GM12878 (cell line): ENCODE data around the gene AURKAIP1. TPM values are rescaled to one million over a fixed set of nuclear protein-coding genes. Genes with fewer than 3 reads are reported as not detected.
A peak's percentile ranks its signal among the peaks of the same experiment; 100 is the strongest.

ENCODE experiments used
- ATAC-seq: fragments of 200-7000 bp; cut with Tn5 transposase; 3 replicates; pipeline ENCODE4 v1.9.1; 2020; ENCODE audit warnings: mild to moderate bottlenecking, moderate library complexity
- BruUV-seq: library from RNA; stranded (reverse); fragments of 400-500 nt; replicated peaks from 2 replicates; lab custom pipeline; 2021; lab: Mats Ljungman, UMichigan
- CTCF ChIA-PET: fragments of 300-600 bp; sonication (Branson Sonifier 250); formaldehyde crosslinking; extraction: SDS; loops from one replicate; lab custom pipeline; 2021; ENCODE audit warnings: inconsistent platforms; lab: Yijun Ruan, JAX
- POLR2A ChIA-PET: fragments of 350-600 bp; formaldehyde crosslinking; extraction: SDS; loops from one replicate; lab custom pipeline; 2021; ENCODE audit warnings: inconsistent platforms; lab: Charles Lee
- RAD21 ChIA-PET: fragments of 300-600 bp; sonication (Branson Sonifier 250); formaldehyde crosslinking; loops from one replicate; lab custom pipeline; 2023; ENCODE audit warnings: antibody characterized with exemption; ENCODE audit not compliant: unreplicated experiment; lab: Charles Lee
- SMC1A ChIA-PET: fragments of 300-600 bp; sonication (Branson Sonifier 250); formaldehyde crosslinking; loops from one replicate; lab custom pipeline; 2023; ENCODE audit not compliant: unreplicated experiment, uncharacterized antibody; lab: Charles Lee
- DNase-seq: peaks from one replicate; pipeline ENCODE4 v3.0.0-alpha.2; 2011; ENCODE audit warnings: low read depth, low spot score
- FAIRE-seq: peaks from 3 replicates; lab custom pipeline; 2011; peaks lifted over from hg19 to GRCh38; lab: Jason Lieb, UNC
- H2AFZ ChIP-seq: 2 replicates; pipeline ENCODE4 v1.6.0; 2011; ENCODE audit warnings: low read depth, low read length, control low read depth; ENCODE audit not compliant: control insufficient read depth
- H3K27ac ChIP-seq: 2 replicates; pipeline ENCODE4 v1.5.1; 2011; ENCODE audit warnings: control low read depth; ENCODE audit not compliant: control insufficient read depth, insufficient read depth
- H3K27me3 ChIP-seq, 2 experiments: replicated peaks in 1 of 2; 2 replicates each; pipeline versions ENCODE4 v1.6.0 to v1.6.1; 2011; ENCODE audit warnings: low read length in 1 of 2; ENCODE audit not compliant: control insufficient read depth in 2 of 2, insufficient read depth in 2 of 2
- H3K36me3 ChIP-seq, 2 experiments: 2 replicates each; pipeline ENCODE4 v1.5.1; 2011; ENCODE audit warnings: low read length in 1 of 2; ENCODE audit not compliant: control insufficient read depth in 2 of 2, insufficient read depth in 2 of 2
- H3K4me1 ChIP-seq: 2 replicates; pipeline ENCODE4 v1.6.1; 2011; ENCODE audit warnings: mild to moderate bottlenecking, low read length, moderate library complexity, mixed read lengths; ENCODE audit not compliant: control insufficient read depth, insufficient read depth
- H3K4me2 ChIP-seq: 2 replicates; pipeline ENCODE4 v1.6.0; 2011; ENCODE audit warnings: control low read depth; ENCODE audit not compliant: control insufficient read depth, insufficient read depth
- H3K4me3 ChIP-seq: fragments of 200-600 bp; sonication (generic); 2 replicates; pipeline ENCODE4 v1.5.1; 2016
- H3K79me2 ChIP-seq: 2 replicates; pipeline ENCODE4 v1.6.0; 2011; ENCODE audit warnings: low read length; ENCODE audit not compliant: control insufficient read depth, insufficient read depth
- H3K9ac ChIP-seq: 2 replicates; pipeline ENCODE4 v1.8.0; 2011; ENCODE audit warnings: low read length, control low read depth, mixed read lengths; ENCODE audit not compliant: control insufficient read depth, insufficient read depth
- H3K9me3 ChIP-seq: replicated peaks from 3 replicates; pipeline ENCODE4 v1.5.1; 2011; ENCODE audit warnings: mild to moderate bottlenecking, low read length; ENCODE audit not compliant: control insufficient read depth, insufficient read depth
- H4K20me1 ChIP-seq: 2 replicates; pipeline ENCODE4 v1.6.0; 2011; ENCODE audit not compliant: control insufficient read depth, insufficient read depth
- FOXK2 ChIP-seq: fragments of 450-650 bp; IDR thresholded peaks from 2 replicates; pipeline ENCODE4 v1.6.1; 2017; ENCODE audit warnings: mild to moderate bottlenecking, moderate library complexity
- HDAC2 ChIP-seq: fragments of 200-600 bp; sonication (generic); IDR thresholded peaks from 2 replicates; pipeline ENCODE4 v1.6.1; 2017
- PAX5 ChIP-seq: IDR thresholded peaks from 2 replicates; pipeline ENCODE4 v1.6.1; 2011; ENCODE audit warnings: low read depth, low read length, borderline replicate concordance
- TCF7 ChIP-seq: IDR thresholded peaks from 2 replicates; pipeline ENCODE4 v1.6.1; 2014; ENCODE audit warnings: antibody characterized with exemption, borderline replicate concordance
- YBX1 ChIP-seq: fragments of 450-650 bp; IDR thresholded peaks from 2 replicates; pipeline ENCODE4 v1.6.1; 2016; ENCODE audit warnings: antibody characterized with exemption
- WGBS: methylation state at CpG from one replicate; pipeline ENCODE4 v1.1.6; 2016; ENCODE audit warnings: low lambda C conversion rate; ENCODE audit not compliant: insufficient replicate concordance, insufficient coverage; ENCODE audit errors: missing lambda C conversion rate; 5-methylcytosine and 5-hydroxymethylcytosine counted together
- in situ Hi-C: fragments of 300-500 bp; cut with MboI; formaldehyde crosslinking; loops from 9 replicates; pipeline ENCODE4 v1.14.3; 2018; ENCODE audit warnings: mixed read lengths
- intact Hi-C: fragments of 100-400 bp; cut with micrococcal nuclease; formaldehyde crosslinking; loops from one replicate; pipeline ENCODE4 v1.14.2; 2022; ENCODE audit not compliant: unreplicated experiment
- polyA plus RNA-seq, 11 experiments: library from polyadenylated mRNA; depleted of rRNA in 4 of 11; unstranded in 6 of 11; stranded (reverse) in 5 of 11; fragments of >200 nt; fragmentation: Nextera tagmentation in 4 of 11; fragmentation: Illumina TruSeq in 1 of 11; extraction: Ambion mirVana in 4 of 11; extraction: Trizol in 1 of 11; gene quantifications; 1 replicate in 1 of 11; 2 replicates in 10 of 11; pipeline versions ENCODE4 v1.2.1 to v1.2.3, GENCODE V29; 2011 to 2016; ENCODE audit warnings: inconsistent platforms in 2 of 11, missing spikeins in 2 of 11, low read depth in 1 of 11
- total RNA-seq, 4 experiments: library from RNA; depleted of rRNA in 3 of 4; stranded (reverse); fragments of >200 nt in 3 of 4; fragmentation: Illumina TruSeq in 1 of 4; extraction: Trizol in 1 of 4; gene quantifications; 2 replicates each; pipeline versions ENCODE4 v1.2.1 to v1.2.3, GENCODE V29; 2013 to 2021
- TF ChIP-seq, protein P1 (sequence below): fragments of 450-650 bp; IDR thresholded peaks from 2 replicates; pipeline ENCODE4 v1.6.1; 2017; ENCODE audit warnings: antibody characterized with exemption, mild to moderate bottlenecking, moderate library complexity
- TF ChIP-seq, protein P2 (sequence below): fragments of 150-350 bp; IDR thresholded peaks from 2 replicates; pipeline ENCODE4 v1.6.1; 2014; ENCODE audit warnings: mild to moderate bottlenecking, low read depth, low read length
- TF ChIP-seq, protein P3 (sequence below): IDR thresholded peaks from 2 replicates; pipeline ENCODE4 v1.6.1; 2011; ENCODE audit warnings: borderline replicate concordance, low read depth, mild to moderate bottlenecking, moderate library complexity, mixed read lengths, low read length; ENCODE audit not compliant: insufficient read depth; ENCODE audit errors: extremely low read length

AURKAIP1 gene
- total and polyA plus RNA-seq, 10 of the 15 experiments (the other 5 are each of a cell fraction or from before 2014, with no cell fraction given), result 6.5 to 366 (median 120) TPM

DNA sequence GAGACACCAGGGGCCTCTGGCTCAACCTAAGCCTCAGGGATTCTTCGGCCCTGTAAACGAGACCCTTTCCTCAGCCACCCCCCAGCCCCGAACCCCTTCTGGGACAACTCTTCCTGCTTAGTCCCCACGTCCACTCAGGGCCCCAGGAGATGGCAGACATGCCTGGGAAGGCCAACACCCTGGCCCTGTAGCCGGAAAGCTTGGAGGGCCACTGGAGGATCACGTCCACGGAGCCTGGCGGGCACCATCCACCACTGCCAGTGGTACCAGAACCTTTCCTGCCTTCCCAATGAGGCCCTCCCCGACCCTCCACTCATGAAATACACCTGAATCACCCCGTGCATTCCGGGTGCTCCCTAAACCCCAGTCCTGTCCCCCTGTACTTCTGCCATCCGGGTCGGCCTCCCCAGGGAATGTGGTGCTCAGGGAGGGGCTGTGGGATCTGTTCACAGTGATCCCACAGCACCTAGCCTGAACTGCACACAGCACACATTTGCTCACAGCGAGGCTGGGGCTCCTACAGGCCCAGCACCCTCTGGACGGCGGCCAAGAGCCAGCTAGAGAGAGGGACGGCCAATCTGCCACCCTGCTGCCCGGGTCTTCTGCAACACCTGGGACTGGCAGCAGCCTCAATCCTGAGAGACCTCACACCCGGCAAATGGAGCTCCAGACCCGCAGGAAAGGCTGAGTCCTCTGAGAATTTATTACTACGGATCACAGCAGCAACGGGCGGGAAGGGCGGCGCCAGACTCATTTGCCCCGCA, 1.8 kb downstream of the AURKAIP1 start:
- ChIA-PET RAD21 (interaction anchor here (1.0 to 1.3 kb wide), 2 partner anchors 25 to 26 kb away, joined by 3 read pairs; partner anchors contain the start of gene CCNL2), SMC1A (interaction anchor here (0.6 to 1.5 kb wide), 2 partner anchors 52 to 65 kb away, joined by 3 to 6 read pairs; no protein-coding TSS in a partner anchor), CTCF (interaction anchor here (0.7 to 2.8 kb wide), 12 partner anchors 18 to 359 kb away, joined by 3 to 15 read pairs (median 6); partner anchors contain the start of genes DVL1 and MRPL20), POLR2A (no interaction called here)
- BruUV-seq, result no TSS peak
- no peak overlapping the region for H2AFZ ChIP-seq
- H3K4me2 ChIP-seq, result peak overlapping the region; percentile 95
- no peak for TF ChIP-seq YBX1
- TF ChIP-seq, protein P1, sequence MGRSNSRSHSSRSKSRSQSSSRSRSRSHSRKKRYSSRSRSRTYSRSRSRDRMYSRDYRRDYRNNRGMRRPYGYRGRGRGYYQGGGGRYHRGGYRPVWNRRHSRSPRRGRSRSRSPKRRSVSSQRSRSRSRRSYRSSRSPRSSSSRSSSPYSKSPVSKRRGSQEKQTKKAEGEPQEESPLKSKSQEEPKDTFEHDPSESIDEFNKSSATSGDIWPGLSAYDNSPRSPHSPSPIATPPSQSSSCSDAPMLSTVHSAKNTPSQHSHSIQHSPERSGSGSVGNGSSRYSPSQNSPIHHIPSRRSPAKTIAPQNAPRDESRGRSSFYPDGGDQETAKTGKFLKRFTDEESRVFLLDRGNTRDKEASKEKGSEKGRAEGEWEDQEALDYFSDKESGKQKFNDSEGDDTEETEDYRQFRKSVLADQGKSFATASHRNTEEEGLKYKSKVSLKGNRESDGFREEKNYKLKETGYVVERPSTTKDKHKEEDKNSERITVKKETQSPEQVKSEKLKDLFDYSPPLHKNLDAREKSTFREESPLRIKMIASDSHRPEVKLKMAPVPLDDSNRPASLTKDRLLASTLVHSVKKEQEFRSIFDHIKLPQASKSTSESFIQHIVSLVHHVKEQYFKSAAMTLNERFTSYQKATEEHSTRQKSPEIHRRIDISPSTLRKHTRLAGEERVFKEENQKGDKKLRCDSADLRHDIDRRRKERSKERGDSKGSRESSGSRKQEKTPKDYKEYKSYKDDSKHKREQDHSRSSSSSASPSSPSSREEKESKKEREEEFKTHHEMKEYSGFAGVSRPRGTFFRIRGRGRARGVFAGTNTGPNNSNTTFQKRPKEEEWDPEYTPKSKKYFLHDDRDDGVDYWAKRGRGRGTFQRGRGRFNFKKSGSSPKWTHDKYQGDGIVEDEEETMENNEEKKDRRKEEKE, result no peak
- no peak for TF ChIP-seq PAX5
- TF ChIP-seq, protein P2, sequence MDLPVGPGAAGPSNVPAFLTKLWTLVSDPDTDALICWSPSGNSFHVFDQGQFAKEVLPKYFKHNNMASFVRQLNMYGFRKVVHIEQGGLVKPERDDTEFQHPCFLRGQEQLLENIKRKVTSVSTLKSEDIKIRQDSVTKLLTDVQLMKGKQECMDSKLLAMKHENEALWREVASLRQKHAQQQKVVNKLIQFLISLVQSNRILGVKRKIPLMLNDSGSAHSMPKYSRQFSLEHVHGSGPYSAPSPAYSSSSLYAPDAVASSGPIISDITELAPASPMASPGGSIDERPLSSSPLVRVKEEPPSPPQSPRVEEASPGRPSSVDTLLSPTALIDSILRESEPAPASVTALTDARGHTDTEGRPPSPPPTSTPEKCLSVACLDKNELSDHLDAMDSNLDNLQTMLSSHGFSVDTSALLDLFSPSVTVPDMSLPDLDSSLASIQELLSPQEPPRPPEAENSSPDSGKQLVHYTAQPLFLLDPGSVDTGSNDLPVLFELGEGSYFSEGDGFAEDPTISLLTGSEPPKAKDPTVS, result no peak
- no peak for TF ChIP-seq FOXK2
- TF ChIP-seq, protein P3, sequence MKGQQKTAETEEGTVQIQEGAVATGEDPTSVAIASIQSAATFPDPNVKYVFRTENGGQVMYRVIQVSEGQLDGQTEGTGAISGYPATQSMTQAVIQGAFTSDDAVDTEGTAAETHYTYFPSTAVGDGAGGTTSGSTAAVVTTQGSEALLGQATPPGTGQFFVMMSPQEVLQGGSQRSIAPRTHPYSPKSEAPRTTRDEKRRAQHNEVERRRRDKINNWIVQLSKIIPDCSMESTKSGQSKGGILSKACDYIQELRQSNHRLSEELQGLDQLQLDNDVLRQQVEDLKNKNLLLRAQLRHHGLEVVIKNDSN, result no peak
- no peak for TF ChIP-seq HDAC2
- no peak for TF ChIP-seq TCF7
- no peaks in the 10 kb centered on the region for H3K9me3 ChIP-seq
- H3K79me2 ChIP-seq, result peaks cover 30% of the 10 kb centered on the region
- peaks cover 0 to 3% of the 10 kb centered on the region in 2 experiments; a peak in 2 of 4 replicates for H3K36me3 ChIP-seq
- in situ Hi-C loops, result no loop called here
- peaks cover 24% of the 10 kb centered on the region for H3K4me1 ChIP-seq
- no peak for DNase-seq
- H3K9ac ChIP-seq, result no peak overlapping the region
- WGBS, result 85% methylated on average over 26 of the region's 26 CpGs
- no peak for FAIRE-seq
- no peaks in the 10 kb centered on the region for H4K20me1 ChIP-seq
- H3K27ac ChIP-seq, result no peak overlapping the region
- peak overlapping the region; percentile 94; the same call in 1 of the 2 replicates for H3K4me3 ChIP-seq
- ATAC-seq, result no peak
- intact Hi-C loops, result loop anchor here (10.0 kb wide), 1 partner anchor 132 kb away; no protein-coding TSS in a partner anchor
- H3K27me3 ChIP-seq, result no peaks in the 10 kb centered on the region
